ENCODE data around the gene INF2.
A peak's percentile ranks its signal among the peaks of the same experiment; 100 is the strongest.

INF2 gene

DNA sequence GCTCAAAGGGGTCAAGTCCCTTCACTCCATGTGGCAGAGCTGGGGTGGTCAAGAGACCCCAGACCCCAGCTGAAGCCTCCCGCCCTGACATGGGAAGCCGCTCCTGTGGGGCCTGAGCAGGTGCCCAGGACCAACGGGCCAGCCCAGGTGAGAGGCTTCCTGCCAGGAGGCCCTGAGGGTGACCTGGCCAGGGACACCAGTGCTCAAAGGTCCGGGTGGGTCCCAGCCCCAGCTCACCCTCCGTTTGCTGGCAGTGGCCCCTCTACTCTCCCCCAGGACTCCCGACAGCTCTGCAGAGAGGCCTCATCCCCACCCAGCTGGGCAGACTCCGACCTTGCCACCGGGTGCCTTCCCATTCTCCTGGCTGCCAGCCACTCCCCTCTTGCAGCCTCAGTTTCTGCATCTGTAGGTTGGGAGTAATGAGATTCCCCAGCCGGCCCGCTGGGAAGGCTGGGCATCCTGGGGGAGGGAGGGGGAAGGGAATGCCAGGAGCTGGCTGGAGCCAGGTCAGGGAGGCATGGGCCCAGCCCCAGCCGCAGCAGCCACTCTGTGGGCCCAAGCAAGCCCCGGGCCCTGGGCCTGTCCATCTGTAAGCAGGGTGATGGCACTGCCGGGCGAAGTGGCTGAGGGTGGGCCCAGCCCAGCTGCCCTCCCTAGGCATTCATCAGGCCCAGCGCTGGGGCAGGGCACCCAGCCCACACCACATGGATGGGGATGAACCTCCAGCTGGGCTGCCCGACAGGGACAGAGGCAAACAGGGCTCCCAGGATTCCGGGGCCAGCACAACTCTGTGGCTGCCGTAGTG lies 10.3 kb upstream of the INF2 start:
- no peak overlapping the region for H3K4me3 ChIP-seq (ENCODE audit: low read length)
- TF ChIP-seq, protein P1, sequence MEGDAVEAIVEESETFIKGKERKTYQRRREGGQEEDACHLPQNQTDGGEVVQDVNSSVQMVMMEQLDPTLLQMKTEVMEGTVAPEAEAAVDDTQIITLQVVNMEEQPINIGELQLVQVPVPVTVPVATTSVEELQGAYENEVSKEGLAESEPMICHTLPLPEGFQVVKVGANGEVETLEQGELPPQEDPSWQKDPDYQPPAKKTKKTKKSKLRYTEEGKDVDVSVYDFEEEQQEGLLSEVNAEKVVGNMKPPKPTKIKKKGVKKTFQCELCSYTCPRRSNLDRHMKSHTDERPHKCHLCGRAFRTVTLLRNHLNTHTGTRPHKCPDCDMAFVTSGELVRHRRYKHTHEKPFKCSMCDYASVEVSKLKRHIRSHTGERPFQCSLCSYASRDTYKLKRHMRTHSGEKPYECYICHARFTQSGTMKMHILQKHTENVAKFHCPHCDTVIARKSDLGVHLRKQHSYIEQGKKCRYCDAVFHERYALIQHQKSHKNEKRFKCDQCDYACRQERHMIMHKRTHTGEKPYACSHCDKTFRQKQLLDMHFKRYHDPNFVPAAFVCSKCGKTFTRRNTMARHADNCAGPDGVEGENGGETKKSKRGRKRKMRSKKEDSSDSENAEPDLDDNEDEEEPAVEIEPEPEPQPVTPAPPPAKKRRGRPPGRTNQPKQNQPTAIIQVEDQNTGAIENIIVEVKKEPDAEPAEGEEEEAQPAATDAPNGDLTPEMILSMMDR (conservative IDR thresholded peaks at IDR 0.05; ENCODE audit: low read depth, low read length), result no peak
- DNase-seq (ENCODE audit: low read depth), result no peak

DNA sequence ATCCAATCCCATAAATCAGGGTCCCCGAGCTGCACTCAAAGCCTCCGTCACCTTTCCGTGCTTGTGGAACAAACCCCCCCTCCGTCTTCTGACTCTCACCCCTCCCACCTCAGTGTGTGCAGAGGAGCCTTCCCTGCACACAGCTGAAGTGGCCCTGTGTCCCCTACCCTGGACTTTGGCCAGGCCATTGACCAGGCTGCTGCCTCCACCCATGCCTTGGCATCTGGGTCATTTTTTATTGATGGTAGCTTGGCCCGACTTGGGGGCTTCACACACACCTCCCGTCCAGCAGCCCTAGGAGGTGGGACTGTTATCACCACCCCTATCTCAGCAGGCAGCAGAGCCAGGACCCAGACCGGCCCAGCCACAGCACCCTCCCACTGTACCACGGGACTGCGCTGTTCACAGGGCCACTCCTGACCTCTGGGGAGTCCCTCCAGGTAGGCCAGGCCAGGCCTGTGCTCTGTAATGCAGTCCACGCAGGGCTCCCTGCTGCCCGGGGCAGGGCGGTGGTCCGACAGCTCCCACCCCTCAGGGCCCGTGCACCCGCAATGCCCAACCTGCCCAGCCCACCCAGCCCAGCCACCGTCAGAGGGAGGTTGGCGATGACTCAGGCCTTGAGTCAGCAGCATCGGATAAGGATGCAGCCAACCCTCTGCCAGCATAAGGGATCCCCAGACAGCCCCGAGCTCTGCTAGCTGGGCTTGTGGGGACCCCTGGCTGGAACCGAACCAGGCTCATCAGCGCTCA lies 9.2 kb upstream of the INF2 start:
- TF ChIP-seq, protein P1 (conservative IDR thresholded peaks at IDR 0.05; ENCODE audit: low read depth, low read length), result no peak
- DNase-seq (ENCODE audit: low read depth), result peak; percentile 86

DNA sequence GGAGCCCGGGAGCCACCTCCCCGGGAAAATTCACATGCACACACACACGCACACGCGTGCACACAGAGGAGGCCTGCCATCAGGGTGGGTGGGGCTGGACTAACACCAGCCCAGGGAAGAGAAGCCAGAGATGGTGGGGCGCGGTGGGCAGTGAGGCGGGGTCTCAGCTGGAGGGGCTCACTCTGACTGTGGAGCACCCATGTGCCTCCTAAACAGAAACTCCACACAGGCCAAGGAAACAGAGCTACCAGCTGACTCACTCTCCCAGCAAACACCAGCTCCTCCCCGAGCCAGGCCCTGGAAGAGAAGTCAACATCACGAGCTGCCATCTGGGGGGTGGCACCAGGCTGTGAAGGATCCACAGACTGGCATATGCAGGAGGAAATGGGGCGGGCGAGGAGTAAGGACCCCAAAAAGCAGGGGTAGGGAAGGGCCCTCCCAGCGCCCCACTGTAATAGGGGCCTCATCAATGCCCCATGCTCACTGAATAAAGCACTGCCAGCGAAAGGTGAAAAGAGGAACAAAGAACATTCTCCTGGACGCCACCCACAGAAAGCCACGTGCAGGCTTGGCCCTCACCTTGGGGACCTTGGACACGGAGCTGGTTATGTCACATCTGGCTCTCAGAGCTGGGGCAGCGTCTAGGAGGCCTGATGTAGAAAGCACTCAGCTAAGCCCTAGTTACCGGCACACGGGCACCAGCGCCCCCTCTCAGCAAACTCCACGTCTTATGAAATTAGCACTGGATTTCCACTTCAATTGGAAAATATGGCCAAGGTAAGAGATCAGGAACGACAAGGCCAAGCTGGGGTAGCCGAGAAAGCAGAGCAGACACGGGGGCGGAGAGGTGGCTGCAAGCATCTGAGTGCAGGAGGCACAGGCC lies 8.4 kb upstream of the INF2 start:
- DNase-seq (ENCODE audit: low read depth), result peak; percentile 86
- TF ChIP-seq, protein P1 (conservative IDR thresholded peaks at IDR 0.05; ENCODE audit: low read depth, low read length), result peak; percentile 50
- H3K4me3 ChIP-seq (ENCODE audit: low read length), result peak overlapping the region; percentile 46

More for the DNA sequence above, 9.2 kb upstream of the INF2 start:
- peak overlapping the region; percentile 13 for H3K4me3 ChIP-seq (ENCODE audit: low read length)

DNA sequence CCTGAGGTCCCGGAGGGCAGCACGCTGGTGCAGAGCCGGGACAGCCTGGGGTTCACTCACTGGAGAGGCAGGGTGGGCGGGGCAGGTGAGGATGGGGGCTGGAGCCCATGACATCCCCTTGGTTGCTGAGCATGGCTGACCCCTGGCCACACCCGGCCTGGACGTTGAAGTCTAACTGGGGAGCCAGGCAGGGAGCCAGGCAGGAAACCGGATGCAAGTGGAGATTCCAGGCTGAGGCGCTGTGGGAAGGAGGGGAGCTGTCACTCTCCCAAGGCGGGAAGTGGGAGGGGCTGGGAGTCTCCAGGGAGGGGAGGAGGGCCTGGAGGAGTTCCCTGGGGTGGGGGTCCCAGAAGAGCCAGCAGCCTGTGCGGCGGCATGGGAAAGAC lies 7.7 kb upstream of the INF2 start:
- H3K4me3 ChIP-seq (ENCODE audit: low read length), result peak overlapping the region; percentile 46
- TF ChIP-seq, protein P1 (conservative IDR thresholded peaks at IDR 0.05; ENCODE audit: low read depth, low read length), result no peak
- DNase-seq (ENCODE audit: low read depth), result no peak

DNA sequence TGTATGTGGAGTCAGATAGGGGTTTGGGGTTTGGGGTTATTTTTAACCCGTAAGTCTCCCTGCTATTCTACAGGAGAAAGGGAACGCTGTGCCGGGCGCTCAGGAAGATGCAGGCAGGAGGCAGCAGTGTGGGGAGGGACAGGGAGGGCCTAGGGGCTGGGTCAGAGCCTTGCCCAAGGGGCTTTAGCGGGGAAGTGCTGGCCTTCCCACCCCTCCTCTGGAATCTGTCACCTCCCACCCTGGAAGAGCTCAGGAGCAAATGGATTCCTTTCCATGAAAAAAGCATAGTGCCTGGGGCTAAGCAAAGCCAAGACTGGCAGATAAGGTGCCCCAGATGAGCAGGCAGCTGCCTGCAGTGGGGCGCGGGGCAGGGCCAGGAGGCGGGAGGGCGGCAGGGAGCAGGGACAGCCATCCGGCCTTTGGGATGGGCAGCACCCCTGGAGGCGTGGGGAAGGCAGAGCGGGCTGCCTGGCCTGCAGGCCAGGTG lies 7.3 kb upstream of the INF2 start:
- no peak for DNase-seq (ENCODE audit: low read depth)
- TF ChIP-seq, protein P1 (conservative IDR thresholded peaks at IDR 0.05; ENCODE audit: low read depth, low read length), result no peak
- H3K4me3 ChIP-seq (ENCODE audit: low read length), result peak overlapping the region; percentile 46

DNA sequence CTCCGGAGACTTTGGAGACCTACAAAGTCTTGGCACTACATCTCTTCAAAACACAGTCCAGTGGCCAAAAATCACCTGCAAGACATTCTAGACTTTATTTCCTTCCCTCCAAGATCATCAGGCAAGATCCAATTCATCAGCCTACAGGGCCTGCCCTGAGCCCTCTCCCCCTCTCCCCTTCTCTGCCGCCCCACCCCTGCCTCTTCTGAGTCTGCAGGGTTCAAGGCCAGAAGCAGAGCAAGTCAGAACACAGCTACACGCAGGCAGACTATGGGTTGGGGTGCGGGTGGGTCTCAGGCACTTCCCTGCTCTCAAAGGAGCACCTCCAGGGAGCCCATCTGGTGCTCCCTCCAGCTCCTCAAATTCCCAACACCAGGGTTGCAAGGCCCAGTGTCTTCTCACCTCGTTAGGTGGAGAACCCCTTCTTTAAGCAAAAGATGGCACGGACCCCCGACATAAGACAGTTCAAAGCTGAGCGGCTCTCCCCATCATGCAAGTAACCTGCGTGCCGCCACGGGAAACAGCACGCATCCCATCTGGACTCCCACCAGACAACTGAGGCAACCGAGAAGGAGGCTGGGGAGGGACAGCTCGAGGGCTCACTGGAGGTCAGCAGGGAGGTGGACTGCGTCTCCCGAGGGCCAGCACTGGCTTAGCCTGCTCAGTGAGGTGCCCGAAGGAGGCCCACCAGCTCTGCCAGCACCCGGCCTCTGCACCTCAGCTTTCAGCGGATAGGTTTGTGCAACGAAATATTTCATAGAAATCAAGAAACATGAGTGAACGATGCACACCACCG lies 5.6 kb upstream of the INF2 start:
- TF ChIP-seq, protein P1 (conservative IDR thresholded peaks at IDR 0.05; ENCODE audit: low read depth, low read length), result no peak
- no peak for DNase-seq (ENCODE audit: low read depth)
- no peak overlapping the region for H3K4me3 ChIP-seq (ENCODE audit: low read length)

All from retinal pigment epithelial cell (primary cell).